ENCODE data around the gene GALNT18. TPM values are rescaled to one million over a fixed set of nuclear protein-coding genes. Genes with fewer than 3 reads are reported as not detected.

Gene GALNT18
- total RNA-seq, 2 donors from 2014 or later = 5.3 to 7.3 TPM

DNA sequence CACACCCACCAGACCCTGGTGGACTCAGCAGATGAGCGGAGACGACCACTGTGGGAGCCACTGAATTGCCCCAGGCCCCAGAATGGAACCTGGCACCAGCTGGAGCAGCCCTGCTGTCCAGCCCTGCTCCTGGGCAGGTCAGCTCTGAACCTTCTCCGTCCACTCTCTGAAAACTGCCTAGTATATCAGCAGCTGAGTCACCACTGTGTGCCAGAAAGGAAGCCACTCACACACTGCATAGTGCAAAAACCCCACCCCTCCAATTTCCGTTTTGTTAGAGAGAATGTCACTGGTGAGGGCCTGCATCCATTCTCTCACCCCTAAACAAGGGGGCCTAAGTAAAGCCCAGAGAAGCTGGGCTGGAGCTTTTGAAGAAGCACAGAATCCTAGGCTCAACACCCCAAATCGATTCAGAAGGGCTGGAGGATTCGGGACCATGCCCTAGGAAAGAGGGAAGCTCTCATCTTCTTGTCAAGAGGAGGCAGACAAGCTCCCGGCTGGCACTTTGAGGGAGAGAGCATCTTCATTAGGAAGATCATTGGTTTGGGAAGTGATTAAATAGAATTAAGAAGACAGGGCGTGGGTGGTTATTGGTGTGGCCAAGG is 44.5 kb downstream of the GALNT18 start:
- Histone ChIP-seq H3K4me1 (peaks cover 16% of the 10 kb centered on the region), H3K27ac (peak overlapping the region in 1 of 4 donors; percentile 13), H3K9me3 (no peaks in the 10 kb centered on the region), H3K36me3 (replicated peaks in 1 of 2; ENCODE audit: insufficient read depth in 1 of 2, low read depth in 2 of 2) (no peaks in the 10 kb centered on the region), H3K4me3 (no peak overlapping the region), H3K27me3 (no peaks in the 10 kb centered on the region)
- no peak for ATAC-seq
- no peak for DNase-seq
- TF ChIP-seq, protein P1, sequence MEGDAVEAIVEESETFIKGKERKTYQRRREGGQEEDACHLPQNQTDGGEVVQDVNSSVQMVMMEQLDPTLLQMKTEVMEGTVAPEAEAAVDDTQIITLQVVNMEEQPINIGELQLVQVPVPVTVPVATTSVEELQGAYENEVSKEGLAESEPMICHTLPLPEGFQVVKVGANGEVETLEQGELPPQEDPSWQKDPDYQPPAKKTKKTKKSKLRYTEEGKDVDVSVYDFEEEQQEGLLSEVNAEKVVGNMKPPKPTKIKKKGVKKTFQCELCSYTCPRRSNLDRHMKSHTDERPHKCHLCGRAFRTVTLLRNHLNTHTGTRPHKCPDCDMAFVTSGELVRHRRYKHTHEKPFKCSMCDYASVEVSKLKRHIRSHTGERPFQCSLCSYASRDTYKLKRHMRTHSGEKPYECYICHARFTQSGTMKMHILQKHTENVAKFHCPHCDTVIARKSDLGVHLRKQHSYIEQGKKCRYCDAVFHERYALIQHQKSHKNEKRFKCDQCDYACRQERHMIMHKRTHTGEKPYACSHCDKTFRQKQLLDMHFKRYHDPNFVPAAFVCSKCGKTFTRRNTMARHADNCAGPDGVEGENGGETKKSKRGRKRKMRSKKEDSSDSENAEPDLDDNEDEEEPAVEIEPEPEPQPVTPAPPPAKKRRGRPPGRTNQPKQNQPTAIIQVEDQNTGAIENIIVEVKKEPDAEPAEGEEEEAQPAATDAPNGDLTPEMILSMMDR (IDR thresholded peaks at IDR 0.05) = no peak
- TF ChIP-seq POLR2A (IDR thresholded peaks at IDR 0.05) = no peak
- intact Hi-C loops (cut with DNase I) = no loop called here
- 68 to 88% methylated on average over 8 of the region's 8 CpGs for WGBS, 2 donors

DNA sequence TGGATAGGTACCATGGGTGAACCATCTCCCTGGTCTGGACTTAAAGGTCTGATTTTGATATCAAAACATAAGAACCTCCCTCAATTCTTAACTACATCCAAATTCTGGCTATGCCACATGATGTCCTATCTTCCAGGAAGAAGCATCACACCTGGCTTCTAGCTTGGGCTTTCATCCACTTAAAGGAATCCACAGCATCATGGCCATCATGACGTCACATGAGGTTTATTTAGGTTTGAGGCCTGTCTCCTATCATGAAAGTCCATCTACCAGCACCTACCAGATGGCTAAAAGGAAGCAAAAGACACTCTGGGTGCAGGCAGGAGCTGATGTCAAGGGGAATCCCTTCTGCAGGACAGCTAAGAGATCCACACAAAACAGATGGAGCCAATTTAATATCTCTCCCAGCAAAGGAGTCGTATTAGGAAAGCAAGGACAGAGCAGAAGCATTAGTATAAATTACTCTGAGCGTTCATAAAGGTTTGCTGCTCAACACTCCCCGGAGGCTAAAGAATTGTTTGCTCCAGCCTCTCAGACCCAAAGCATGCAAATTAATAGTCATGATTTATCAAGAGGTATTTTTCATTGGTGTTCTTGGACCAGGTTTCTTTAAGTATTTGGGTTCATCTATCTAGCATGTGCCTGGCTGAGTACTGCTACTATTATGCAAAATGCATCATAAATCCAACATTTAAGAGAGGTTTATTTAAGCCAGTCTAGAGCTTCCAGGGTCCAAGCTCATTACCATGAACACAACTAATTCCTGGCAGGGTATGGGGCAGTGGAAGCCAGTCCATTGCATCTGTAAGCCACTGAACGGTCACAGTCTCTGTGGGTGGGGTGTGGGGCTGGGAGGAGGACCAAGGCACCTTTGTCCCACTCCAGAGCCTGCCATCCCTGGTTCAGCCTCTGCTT is 47.2 kb downstream of the GALNT18 start:
- no peak overlapping the region for H3K4me3 ChIP-seq
- no peak overlapping the region for H3K27ac ChIP-seq
- WGBS, 2 donors = 87 to 94% methylated on average over 5 of the region's 5 CpGs
- DNase-seq (no peak), ATAC-seq (no peak)
- H3K36me3 ChIP-seq (replicated peaks in 1 of 2; ENCODE audit: insufficient read depth in 1 of 2, low read depth in 2 of 2) = no peaks in the 10 kb centered on the region
- TF ChIP-seq POLR2A (IDR thresholded peaks at IDR 0.05) = no peak
- TF ChIP-seq, protein P1 (IDR thresholded peaks at IDR 0.05) = no peak
- H3K27me3 ChIP-seq = no peaks in the 10 kb centered on the region
- peaks cover 13% of the 10 kb centered on the region for H3K4me1 ChIP-seq
- intact Hi-C loops (cut with DNase I) = no loop called here
- no peaks in the 10 kb centered on the region for H3K9me3 ChIP-seq

DNA sequence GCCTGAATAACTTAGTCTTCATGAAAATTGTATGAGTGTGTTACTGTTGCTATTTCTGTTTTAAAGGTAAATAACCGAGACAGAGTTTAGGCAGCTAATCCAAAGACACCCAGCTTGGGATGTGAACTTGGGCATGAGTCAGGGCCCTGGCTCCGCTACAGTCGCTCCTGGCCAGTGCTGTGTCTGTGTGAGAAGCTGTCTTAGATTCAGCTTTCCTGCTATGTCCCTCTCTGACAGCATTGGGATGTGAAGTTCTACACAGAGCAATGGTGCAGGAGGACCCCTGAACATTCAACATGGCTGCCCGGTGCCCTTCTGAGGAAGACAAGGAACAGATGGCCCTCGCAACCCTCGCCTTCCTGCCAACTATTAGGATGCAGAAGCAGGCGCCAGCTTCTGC is 49.4 kb downstream of the GALNT18 start:
- Histone ChIP-seq H3K27ac (no peak overlapping the region), H3K27me3 (no peaks in the 10 kb centered on the region), H3K9me3 (no peaks in the 10 kb centered on the region), H3K36me3 (replicated peaks in 1 of 2; ENCODE audit: insufficient read depth in 1 of 2, low read depth in 2 of 2) (no peaks in the 10 kb centered on the region), H3K4me1 (peaks cover 9% of the 10 kb centered on the region), H3K4me3 (no peak overlapping the region)
- DNase-seq (no peak), ATAC-seq (no peak)
- intact Hi-C loops (cut with DNase I) = no loop called here
- WGBS, 2 donors = 91 to 94% methylated on average over 7 of the region's 7 CpGs
- TF ChIP-seq POLR2A (IDR thresholded peaks at IDR 0.05) = no peak
- TF ChIP-seq, protein P1 (IDR thresholded peaks at IDR 0.05) = no peak

DNA sequence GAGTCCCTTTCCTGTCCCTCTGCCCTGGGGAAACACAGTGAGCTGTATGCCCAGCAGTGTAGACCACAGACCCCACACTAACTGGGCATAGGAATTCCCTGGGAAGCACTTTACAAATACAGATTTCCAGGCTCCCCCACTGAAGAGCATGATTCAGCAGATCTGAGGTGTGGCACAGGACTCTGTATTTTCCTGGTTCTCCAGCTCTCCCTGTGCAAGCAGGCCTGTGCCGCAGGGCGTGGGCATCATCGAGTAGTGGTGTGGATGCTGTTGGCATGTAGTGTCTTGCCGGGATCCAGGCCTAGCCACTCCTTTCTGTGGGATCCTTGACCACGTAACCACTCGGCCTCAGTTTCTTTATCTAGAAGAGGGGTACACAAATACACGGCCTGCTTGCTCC is 49.9 kb downstream of the GALNT18 start:
- H3K4me3 ChIP-seq = no peak overlapping the region
- no peaks in the 10 kb centered on the region for H3K9me3 ChIP-seq
- 81 to 82% methylated on average over 4 to 7 of the region's 7 CpGs for WGBS, 2 donors
- ATAC-seq (no peak), DNase-seq (no peak)
- H3K27ac ChIP-seq = no peak overlapping the region
- no peak for TF ChIP-seq POLR2A (IDR thresholded peaks at IDR 0.05)
- TF ChIP-seq, protein P1 (IDR thresholded peaks at IDR 0.05) = no peak
- no peaks in the 10 kb centered on the region for H3K27me3 ChIP-seq
- H3K36me3 ChIP-seq (replicated peaks in 1 of 2; ENCODE audit: insufficient read depth in 1 of 2, low read depth in 2 of 2) = no peaks in the 10 kb centered on the region
- intact Hi-C loops (cut with DNase I) = no loop called here
- H3K4me1 ChIP-seq = peaks cover 12% of the 10 kb centered on the region

Measured in body of pancreas (tissue), 4 donors.